ENCODE data around the gene MRPL4.
A peak's percentile ranks its signal among the peaks of the same experiment; 100 is the strongest.

Gene MRPL4

GRCh38 chr19:10258080-10258710 lies 6.2 kb downstream of the MRPL4 start:
- H3K4me3 ChIP-seq (ENCODE audit: low read depth, low read length) = no peak overlapping the region
- in situ Hi-C loops (cut with HindIII; ENCODE audit: low sequenced_read_pairs) = no loop called here
- no peak for DNase-seq (ENCODE audit: low read depth, low spot score)
- TF ChIP-seq CTCF (IDR thresholded peaks at IDR 0.05; ENCODE audit: low read depth, low read length) = no peak

- TF ChIP-seq CTCF (IDR thresholded peaks at IDR 0.05; ENCODE audit: low read depth, low read length) = peak; percentile 79
- peak; percentile 76 for DNase-seq (ENCODE audit: low read depth, low spot score)
- in situ Hi-C loops (cut with HindIII; ENCODE audit: low sequenced_read_pairs) = no loop called here
- no peak overlapping the region for H3K4me3 ChIP-seq (ENCODE audit: low read depth, low read length)
Measured at GRCh38 chr19:10259162-10259905, 7.3 kb downstream of the MRPL4 start.

GRCh38 chr19:10260141-10260584 lies 8.1 kb downstream of the MRPL4 start:
- no peak for DNase-seq (ENCODE audit: low read depth, low spot score)
- TF ChIP-seq CTCF (IDR thresholded peaks at IDR 0.05; ENCODE audit: low read depth, low read length) = no peak
- H3K4me3 ChIP-seq (ENCODE audit: low read depth, low read length) = no peak overlapping the region
- in situ Hi-C loops (cut with HindIII; ENCODE audit: low sequenced_read_pairs) = no loop called here

- TF ChIP-seq CTCF (IDR thresholded peaks at IDR 0.05; ENCODE audit: low read depth, low read length) = no peak
- no peak for DNase-seq (ENCODE audit: low read depth, low spot score)
- in situ Hi-C loops (cut with HindIII; ENCODE audit: low sequenced_read_pairs) = no loop called here
- no peak overlapping the region for H3K4me3 ChIP-seq (ENCODE audit: low read depth, low read length)
Measured at GRCh38 chr19:10262771-10263170, 10.8 kb downstream of the MRPL4 start.

GRCh38 chr19:10266706-10267105 lies 14.7 kb downstream of the MRPL4 start:
- TF ChIP-seq CTCF (IDR thresholded peaks at IDR 0.05; ENCODE audit: low read depth, low read length) = no peak
- H3K4me3 ChIP-seq (ENCODE audit: low read depth, low read length) = no peak overlapping the region
- no peak for DNase-seq (ENCODE audit: low read depth, low spot score)
- in situ Hi-C loops (cut with HindIII; ENCODE audit: low sequenced_read_pairs) = no loop called here

- DNase-seq (ENCODE audit: low read depth, low spot score) = no peak
- in situ Hi-C loops (cut with HindIII; ENCODE audit: low sequenced_read_pairs) = no loop called here
- TF ChIP-seq CTCF (IDR thresholded peaks at IDR 0.05; ENCODE audit: low read depth, low read length) = no peak
Measured at GRCh38 chr19:10268071-10268470, 16.1 kb downstream of the MRPL4 start.

More at GRCh38 chr19:10268071-10268470, 16.1 kb downstream of the MRPL4 start:
- no peak overlapping the region for H3K4me3 ChIP-seq (ENCODE audit: low read depth, low read length)
